ENCODE measurements around the gene GTF2F1.

DNA sequence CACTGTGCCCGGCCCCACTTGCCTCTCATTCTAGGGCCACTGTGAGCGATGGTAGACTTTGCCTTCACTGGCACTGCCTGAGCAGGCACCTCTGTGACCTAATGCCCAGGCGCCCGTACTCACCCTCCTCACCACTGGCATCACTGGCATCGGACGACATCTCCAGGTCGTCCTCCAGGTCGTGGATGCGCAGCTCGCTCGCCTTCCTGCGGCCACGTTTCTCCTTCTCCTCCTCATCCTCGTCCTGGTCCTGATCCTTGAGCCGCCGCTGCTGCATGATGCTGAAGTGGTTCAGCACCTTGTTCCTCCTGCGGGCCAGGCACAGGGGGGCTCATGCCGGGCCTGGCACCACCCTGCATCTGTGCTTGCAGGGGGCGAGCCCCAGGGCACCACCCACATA lies 9.8 kb downstream of the GTF2F1 start:
- TF ChIP-seq, protein P1, sequence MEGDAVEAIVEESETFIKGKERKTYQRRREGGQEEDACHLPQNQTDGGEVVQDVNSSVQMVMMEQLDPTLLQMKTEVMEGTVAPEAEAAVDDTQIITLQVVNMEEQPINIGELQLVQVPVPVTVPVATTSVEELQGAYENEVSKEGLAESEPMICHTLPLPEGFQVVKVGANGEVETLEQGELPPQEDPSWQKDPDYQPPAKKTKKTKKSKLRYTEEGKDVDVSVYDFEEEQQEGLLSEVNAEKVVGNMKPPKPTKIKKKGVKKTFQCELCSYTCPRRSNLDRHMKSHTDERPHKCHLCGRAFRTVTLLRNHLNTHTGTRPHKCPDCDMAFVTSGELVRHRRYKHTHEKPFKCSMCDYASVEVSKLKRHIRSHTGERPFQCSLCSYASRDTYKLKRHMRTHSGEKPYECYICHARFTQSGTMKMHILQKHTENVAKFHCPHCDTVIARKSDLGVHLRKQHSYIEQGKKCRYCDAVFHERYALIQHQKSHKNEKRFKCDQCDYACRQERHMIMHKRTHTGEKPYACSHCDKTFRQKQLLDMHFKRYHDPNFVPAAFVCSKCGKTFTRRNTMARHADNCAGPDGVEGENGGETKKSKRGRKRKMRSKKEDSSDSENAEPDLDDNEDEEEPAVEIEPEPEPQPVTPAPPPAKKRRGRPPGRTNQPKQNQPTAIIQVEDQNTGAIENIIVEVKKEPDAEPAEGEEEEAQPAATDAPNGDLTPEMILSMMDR (IDR thresholded peaks at IDR 0.05): no peak
- no peak for TF ChIP-seq EZH2 (IDR thresholded peaks at IDR 0.05; ENCODE audit: borderline replicate concordance, insufficient read depth, low read depth, low read length, poor library complexity, severe bottlenecking)
